H9 (cell line): ENCODE data around the gene NT5DC1. TPM values are rescaled to one million over a fixed set of nuclear protein-coding genes. Genes with fewer than 3 reads are reported as not detected.

Experiments
- DNase-seq: peaks from one replicate; pipeline ENCODE4 v3.0.0-alpha.2; 2017
- H2AFZ ChIP-seq: one replicate; pipeline ENCODE4 v1.6.1; 2013; ENCODE audit warnings: mild to moderate bottlenecking, low read length, control low read depth, moderate library complexity
- H2AK5ac ChIP-seq: 2 replicates; pipeline ENCODE4 v1.6.1; 2013; ENCODE audit warnings: low read length, control low read depth, mixed read lengths; ENCODE audit not compliant: insufficient read length
- H2BK120ac ChIP-seq: one replicate; pipeline ENCODE4 v1.6.1; 2013; ENCODE audit warnings: low read depth, mild to moderate bottlenecking, low read length, control low read depth, inconsistent platforms; ENCODE audit not compliant: poor library complexity, severe bottlenecking
- H2BK12ac ChIP-seq: 2 replicates; pipeline ENCODE4 v1.6.1; 2013; ENCODE audit warnings: low read length, control low read depth, mixed read lengths, low read depth; ENCODE audit not compliant: insufficient read length
- H2BK15ac ChIP-seq: 2 replicates; pipeline ENCODE4 v1.6.1; 2013; ENCODE audit warnings: low read depth, low read length, control low read depth
- H2BK20ac ChIP-seq: one replicate; pipeline ENCODE4 v1.6.1; 2013; ENCODE audit warnings: low read depth, mild to moderate bottlenecking, low read length, control low read depth, inconsistent platforms; ENCODE audit not compliant: poor library complexity, severe bottlenecking
- H2BK5ac ChIP-seq: 2 replicates; pipeline ENCODE4 v1.6.1; 2013; ENCODE audit warnings: low read length, control low read depth, mixed read lengths; ENCODE audit not compliant: insufficient read length
- H3K14ac ChIP-seq: 2 replicates; pipeline ENCODE4 v1.6.1; 2013; ENCODE audit warnings: low read length, control low read depth; ENCODE audit not compliant: insufficient read depth
- H3K18ac ChIP-seq: 2 replicates; pipeline ENCODE4 v1.6.1; 2013; ENCODE audit warnings: low read depth, mild to moderate bottlenecking, mixed read lengths, low read length, control low read depth; ENCODE audit not compliant: insufficient read length
- H3K23ac ChIP-seq: 2 replicates; pipeline ENCODE4 v1.6.1; 2013; ENCODE audit warnings: low read length, control low read depth, mixed read lengths, low read depth; ENCODE audit not compliant: insufficient read length
- H3K23me2 ChIP-seq: 2 replicates; pipeline ENCODE4 v1.6.1; 2013; ENCODE audit warnings: low read depth, mild to moderate bottlenecking, mixed read lengths, low read length, control low read depth; ENCODE audit not compliant: insufficient read length, poor library complexity, severe bottlenecking
- H3K27ac ChIP-seq: 2 replicates; pipeline ENCODE4 v1.5.1; 2013; ENCODE audit warnings: low read length, control low read depth, mixed read lengths, low read depth; ENCODE audit not compliant: insufficient read length
- H3K27me3 ChIP-seq: 2 replicates; pipeline ENCODE4 v1.6.1; 2013; ENCODE audit warnings: low read length, control low read depth, inconsistent platforms; ENCODE audit not compliant: insufficient read depth
- H3K4ac ChIP-seq: 2 replicates; pipeline ENCODE4 v1.6.1; 2013; ENCODE audit warnings: low read depth, mild to moderate bottlenecking, control low read depth, inconsistent platforms, low read length, moderate library complexity
- H3K4me1 ChIP-seq: 2 replicates; pipeline ENCODE4 v1.6.1; 2013; ENCODE audit warnings: low read length, control low read depth, inconsistent platforms; ENCODE audit not compliant: insufficient read depth
- H3K4me2 ChIP-seq: 2 replicates; pipeline ENCODE4 v1.6.1; 2013; ENCODE audit warnings: low read length, control low read depth, mixed read lengths; ENCODE audit not compliant: insufficient read length, insufficient read depth
- H3K56ac ChIP-seq: 2 replicates; pipeline ENCODE4 v1.6.1; 2013; ENCODE audit warnings: low read depth, mild to moderate bottlenecking, mixed read lengths, low read length, control low read depth; ENCODE audit not compliant: insufficient read length
- H3K79me1 ChIP-seq: 2 replicates; pipeline ENCODE4 v1.6.1; 2013; ENCODE audit warnings: low read depth, mild to moderate bottlenecking, moderate library complexity, low read length, control low read depth, inconsistent platforms; ENCODE audit not compliant: insufficient read depth, poor library complexity, severe bottlenecking
- H3K79me2 ChIP-seq: 2 replicates; pipeline ENCODE4 v1.6.1; 2013; ENCODE audit warnings: low read length, control low read depth, inconsistent platforms; ENCODE audit not compliant: insufficient read depth
- H3K9ac ChIP-seq: 2 replicates; pipeline ENCODE4 v1.6.1; 2013; ENCODE audit warnings: low read length, control low read depth, mixed read lengths; ENCODE audit not compliant: insufficient read length; ENCODE audit errors: extremely low read depth
- H3K9me3 ChIP-seq: one replicate; pipeline ENCODE4 v1.6.1; 2013; ENCODE audit warnings: low read depth, low read length, inconsistent platforms; ENCODE audit not compliant: control insufficient read depth
- H3T11ph ChIP-seq: one replicate; pipeline ENCODE4 v1.6.1; 2013; ENCODE audit warnings: mild to moderate bottlenecking, low read length, control low read depth, inconsistent platforms
- H4K20me1 ChIP-seq: one replicate; pipeline ENCODE4 v1.6.1; 2013; ENCODE audit not compliant: control insufficient read depth, insufficient read length, insufficient read depth
- H4K5ac ChIP-seq: 2 replicates; pipeline ENCODE4 v1.6.1; 2013; ENCODE audit warnings: low read depth, mild to moderate bottlenecking, mixed read lengths, low read length, control low read depth; ENCODE audit not compliant: insufficient read length
- H4K8ac ChIP-seq: replicated peaks from 2 replicates; pipeline ENCODE4 v1.6.1; 2013; ENCODE audit warnings: low read length, control low read depth, mixed read lengths, low read depth; ENCODE audit not compliant: insufficient read length
- H4K91ac ChIP-seq: 2 replicates; pipeline ENCODE4 v1.6.1; 2013; ENCODE audit warnings: low read depth, mild to moderate bottlenecking, moderate library complexity, mixed read lengths, low read length, control low read depth; ENCODE audit not compliant: insufficient read length
- H3K27ac Mint-ChIP-seq, 3 experiments: 2 replicates in 2 of 3; 3 replicates in 1 of 3; pipeline ENCODE4 v1.8.0; 2020 to 2021; ENCODE audit warnings: mixed read lengths in 3 of 3, mild to moderate bottlenecking in 1 of 3, moderate library complexity in 1 of 3
- H3K27me3 Mint-ChIP-seq: 2 replicates; pipeline ENCODE4 v1.8.0; 2021; ENCODE audit warnings: low read depth, mild to moderate bottlenecking, moderate library complexity, mixed read lengths
- H3K36me3 Mint-ChIP-seq, 3 experiments: 2 replicates in 2 of 3; 3 replicates in 1 of 3; pipeline ENCODE4 v1.8.0; 2020 to 2021; ENCODE audit warnings: low read depth in 3 of 3, mixed read lengths in 3 of 3; ENCODE audit not compliant: insufficient read depth in 1 of 3
- H3K4me1 Mint-ChIP-seq, 2 experiments: 2 replicates each; pipeline ENCODE4 v1.8.0; 2020; ENCODE audit warnings: mixed read lengths in 2 of 2
- H3K4me3 Mint-ChIP-seq, 2 experiments: 2 replicates in 1 of 2; 3 replicates in 1 of 2; pipeline ENCODE4 v1.8.0; 2020 to 2021; ENCODE audit warnings: mild to moderate bottlenecking in 2 of 2, mixed read lengths in 2 of 2, moderate library complexity in 1 of 2
- H3K9me3 Mint-ChIP-seq, 2 experiments: 2 replicates in 1 of 2; 3 replicates in 1 of 2; pipeline ENCODE4 v1.8.0; 2020; ENCODE audit warnings: mild to moderate bottlenecking in 2 of 2, mixed read lengths in 2 of 2, moderate library complexity in 1 of 2
- WGBS: extraction: QIAGEN DNeasy Blood & Tissue Kit; methylation state at CpG from one replicate; pipeline ENCODE4 v1.1.7; 2013; ENCODE audit warnings: missing lambda C conversion rate, low lambda C conversion rate, mixed read lengths; ENCODE audit not compliant: insufficient read length; ENCODE audit errors: extremely low coverage; 5-methylcytosine and 5-hydroxymethylcytosine counted together
- total RNA-seq: library from RNA; stranded (reverse); gene quantifications from 2 replicates; pipeline ENCODE4 v1.2.1, GENCODE V29; 2021
- TF ChIP-seq, protein P1 (sequence below): fragments of 200-600 bp; sonication (generic); conservative IDR thresholded peaks from 3 replicates; pipeline ENCODE4 v1.8.0; 2021; ENCODE audit warnings: antibody characterized with exemption, mild to moderate bottlenecking

The NT5DC1 gene
- total RNA-seq, 1 experiment from 2014 or later: 64.9 TPM

DNA sequence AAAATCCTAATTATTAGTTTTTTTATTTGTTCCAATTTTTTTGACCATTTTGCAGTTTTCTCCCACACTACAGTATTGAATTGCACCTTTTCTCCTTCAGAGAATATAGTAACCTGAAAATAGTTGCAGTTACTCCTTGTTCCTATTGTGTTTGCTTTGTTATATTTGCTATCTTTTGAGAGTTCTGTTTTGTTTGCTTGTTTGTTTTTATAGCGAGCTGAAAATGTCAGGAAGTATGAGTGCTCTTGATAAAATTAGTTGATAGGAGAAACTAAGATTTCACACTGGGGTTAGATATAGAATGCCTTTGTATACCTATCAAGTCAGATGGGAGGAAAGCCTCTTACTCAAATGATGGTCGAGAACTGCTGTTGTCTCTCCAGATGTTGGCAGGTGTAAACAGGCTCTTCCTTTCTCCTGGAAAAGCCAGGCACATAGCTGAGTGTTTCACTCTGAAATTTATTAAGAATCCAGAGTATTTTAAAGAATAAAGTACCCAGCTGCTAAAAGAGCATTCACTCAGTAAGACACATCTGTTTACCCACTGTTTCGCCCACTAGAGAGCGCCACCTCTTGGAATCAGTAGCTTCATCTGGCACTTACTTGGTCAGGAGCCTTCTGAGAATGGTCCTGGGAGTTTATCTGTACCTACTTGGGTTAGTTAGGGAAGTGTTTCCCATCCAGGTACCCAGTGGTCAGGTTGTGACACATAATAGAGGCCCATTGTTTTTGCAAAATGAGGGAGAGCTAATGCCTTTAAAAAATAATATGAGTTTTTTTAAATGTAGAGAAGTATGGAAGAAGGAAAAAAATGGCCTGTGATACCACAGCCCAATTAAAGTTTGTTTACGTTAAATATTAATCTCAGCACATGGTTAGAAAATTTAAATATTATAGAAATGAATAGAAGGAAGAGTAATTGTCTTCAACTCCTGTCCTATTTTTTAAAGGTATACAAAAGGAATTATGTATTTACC is 11.2 kb downstream of the NT5DC1 start:
- Mint-ChIP-seq H3K9me3 (no peaks in the 10 kb centered on the region), H3K4me3 (no peak overlapping the region), H3K27ac (peak overlapping the region in 1 of 3 experiments; percentile 73; a peak in 1 of 7 replicates), H3K4me1 (peaks cover 27 to 30% of the 10 kb centered on the region in 2 experiments), H3K27me3 (no peaks in the 10 kb centered on the region), H3K36me3 (peaks cover 26 to 70% (median 51%) of the 10 kb centered on the region in 3 experiments; a peak in 6 of 7 replicates)
- Histone ChIP-seq H4K20me1 (no peaks in the 10 kb centered on the region), H3T11ph (no peak overlapping the region), H2BK15ac (no peak overlapping the region), H3K79me1 (no peaks in the 10 kb centered on the region), H3K18ac (no peak overlapping the region), H3K27me3 (no peaks in the 10 kb centered on the region), H3K23ac (no peak overlapping the region), H2AK5ac (no peak overlapping the region), H2BK12ac (no peak overlapping the region), H3K14ac (no peak overlapping the region), H3K9me3 (no peaks in the 10 kb centered on the region), H3K23me2 (no peaks in the 10 kb centered on the region), H3K9ac (no peak overlapping the region), H3K27ac (no peak overlapping the region), H3K56ac (no peak overlapping the region), H3K79me2 (no peaks in the 10 kb centered on the region), H3K4me2 (no peak overlapping the region), H2BK20ac (no peak overlapping the region), H3K4ac (no peak overlapping the region), H4K8ac (no peak overlapping the region), H2BK5ac (no peak overlapping the region), H3K4me1 (no peaks in the 10 kb centered on the region; the same call in 1 of the 2 replicates), H4K91ac (no peak overlapping the region), H2AFZ (no peak overlapping the region), H4K5ac (no peak overlapping the region), H2BK120ac (no peak overlapping the region)
- DNase-seq: peak; percentile 63
- WGBS: no CpG with 5 or more reads among the region's 5 CpGs
- TF ChIP-seq, protein P1, sequence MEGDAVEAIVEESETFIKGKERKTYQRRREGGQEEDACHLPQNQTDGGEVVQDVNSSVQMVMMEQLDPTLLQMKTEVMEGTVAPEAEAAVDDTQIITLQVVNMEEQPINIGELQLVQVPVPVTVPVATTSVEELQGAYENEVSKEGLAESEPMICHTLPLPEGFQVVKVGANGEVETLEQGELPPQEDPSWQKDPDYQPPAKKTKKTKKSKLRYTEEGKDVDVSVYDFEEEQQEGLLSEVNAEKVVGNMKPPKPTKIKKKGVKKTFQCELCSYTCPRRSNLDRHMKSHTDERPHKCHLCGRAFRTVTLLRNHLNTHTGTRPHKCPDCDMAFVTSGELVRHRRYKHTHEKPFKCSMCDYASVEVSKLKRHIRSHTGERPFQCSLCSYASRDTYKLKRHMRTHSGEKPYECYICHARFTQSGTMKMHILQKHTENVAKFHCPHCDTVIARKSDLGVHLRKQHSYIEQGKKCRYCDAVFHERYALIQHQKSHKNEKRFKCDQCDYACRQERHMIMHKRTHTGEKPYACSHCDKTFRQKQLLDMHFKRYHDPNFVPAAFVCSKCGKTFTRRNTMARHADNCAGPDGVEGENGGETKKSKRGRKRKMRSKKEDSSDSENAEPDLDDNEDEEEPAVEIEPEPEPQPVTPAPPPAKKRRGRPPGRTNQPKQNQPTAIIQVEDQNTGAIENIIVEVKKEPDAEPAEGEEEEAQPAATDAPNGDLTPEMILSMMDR: peak; percentile 88
